GM21786 (cell line): ENCODE data around the gene FLNC.

Source experiments
- ATAC-seq: cut with Tn5 transposase; IDR thresholded peaks from one replicate; pipeline ENCODE4 v1.9.1; 2021; ENCODE audit not compliant: unreplicated experiment

FLNC gene

DNA sequence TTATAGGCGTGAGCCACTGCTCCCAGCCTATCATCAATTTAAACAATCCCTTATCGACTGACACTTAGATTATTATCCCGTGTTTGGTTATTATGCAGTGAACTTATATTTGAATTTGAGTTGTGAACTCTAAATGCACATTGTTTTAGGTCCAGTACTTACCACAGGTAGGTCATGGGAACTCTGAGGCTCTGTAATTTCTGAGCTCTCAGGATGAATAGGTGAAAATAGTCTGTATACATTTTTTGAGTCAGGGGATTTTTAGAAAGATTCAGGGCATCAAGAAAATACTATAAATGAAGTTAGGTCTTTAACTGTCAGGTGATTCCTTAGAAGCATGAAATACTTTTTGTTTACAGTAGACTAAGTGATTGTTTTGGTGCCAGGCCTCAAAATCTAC, 29.6 kb upstream of the FLNC start:
- ATAC-seq = no peak

DNA sequence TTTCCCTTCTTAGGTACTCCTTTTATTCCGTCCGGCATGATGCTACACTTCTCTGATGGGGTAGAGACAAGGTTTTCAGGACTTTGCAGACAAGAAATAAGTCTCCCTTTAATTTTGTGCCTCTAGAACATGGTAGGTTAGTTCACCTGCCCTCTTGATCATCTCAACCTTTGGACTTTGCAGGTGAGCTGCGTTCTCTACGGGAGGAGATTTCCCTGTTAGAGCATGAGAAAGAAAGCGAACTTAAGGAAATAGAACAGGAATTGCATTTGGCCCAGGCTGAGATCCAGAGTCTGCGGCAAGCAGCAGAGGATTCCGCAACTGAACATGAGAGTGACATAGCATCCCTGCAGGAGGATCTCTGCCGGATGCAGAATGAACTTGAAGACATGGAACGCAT, 29.2 kb upstream of the FLNC start:
- no peak for ATAC-seq

DNA sequence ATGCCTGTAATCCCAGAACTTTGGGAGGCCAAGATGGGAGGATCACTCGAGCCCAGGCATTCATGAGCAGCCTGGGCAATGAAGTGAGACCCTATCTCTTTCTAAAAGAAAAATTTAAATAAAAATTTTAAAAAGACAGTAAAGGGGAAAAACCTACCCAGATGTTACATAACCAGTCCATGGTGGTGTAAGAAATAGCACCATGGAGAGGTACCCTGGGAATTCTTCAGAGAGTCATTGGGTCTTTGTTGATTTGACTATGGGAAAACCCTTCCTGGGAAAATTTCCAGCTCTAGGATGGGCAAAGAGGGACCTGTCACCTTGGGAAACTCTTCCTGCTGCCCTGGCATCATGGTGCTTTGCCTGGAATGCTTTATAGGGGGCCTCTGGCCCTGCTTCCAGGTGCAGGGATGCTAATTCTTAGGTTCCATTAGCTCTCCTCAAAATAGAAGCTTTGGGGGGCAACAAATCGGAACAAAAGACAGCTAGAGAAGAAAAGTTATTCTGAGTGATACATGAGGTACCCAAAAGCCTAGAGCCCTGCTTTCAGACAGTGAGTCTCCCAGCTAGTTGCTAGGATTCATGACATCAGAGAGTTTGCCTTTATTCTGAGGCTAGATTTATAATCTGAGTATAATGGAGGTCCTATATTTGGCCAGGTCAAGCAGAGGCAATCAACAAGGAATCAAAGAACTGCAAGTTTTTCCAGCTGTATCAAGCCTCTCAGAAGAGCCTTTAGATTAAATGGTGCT, 28.4 kb upstream of the FLNC start:
- ATAC-seq = no peak

DNA sequence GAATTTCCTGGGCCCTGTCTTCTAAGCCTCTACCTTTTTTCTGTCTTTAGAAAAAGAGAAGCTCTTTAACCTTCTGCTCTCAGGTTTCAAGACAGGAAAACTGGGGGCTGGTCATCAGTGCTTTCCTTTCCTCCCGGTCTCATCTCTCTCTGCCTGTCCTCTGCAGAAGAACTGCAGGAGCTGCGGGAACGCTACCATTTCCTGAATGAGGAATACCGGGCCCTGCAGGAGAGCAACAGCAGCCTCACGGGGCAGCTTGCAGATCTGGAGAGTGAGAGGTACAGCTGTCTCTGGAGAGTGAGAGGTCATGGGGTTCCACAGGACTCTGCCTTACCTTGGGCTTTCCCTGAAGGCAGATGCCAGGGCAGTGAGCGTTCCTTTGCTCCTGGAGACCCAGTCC, 25.7 kb upstream of the FLNC start:
- no peak for ATAC-seq

DNA sequence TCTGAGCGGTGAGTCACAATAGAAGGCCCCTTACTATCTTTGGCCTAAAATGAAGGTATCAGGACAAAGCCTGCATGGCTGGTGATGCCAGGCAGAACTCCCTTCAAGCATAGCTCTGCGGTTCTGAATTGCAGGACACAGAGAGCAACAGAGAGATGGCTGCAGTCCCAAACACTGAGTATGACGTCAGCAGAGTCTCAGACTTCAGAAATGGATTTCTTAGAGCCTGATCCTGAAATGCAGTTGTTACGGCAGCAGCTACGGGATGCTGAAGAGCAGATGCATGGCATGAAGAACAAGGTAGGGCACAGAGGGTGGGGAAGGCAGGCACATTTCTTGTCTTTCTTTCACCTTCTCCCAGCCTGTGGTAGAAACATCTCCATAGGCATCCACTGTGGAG, 25.0 kb upstream of the FLNC start:
- ATAC-seq = no peak

DNA sequence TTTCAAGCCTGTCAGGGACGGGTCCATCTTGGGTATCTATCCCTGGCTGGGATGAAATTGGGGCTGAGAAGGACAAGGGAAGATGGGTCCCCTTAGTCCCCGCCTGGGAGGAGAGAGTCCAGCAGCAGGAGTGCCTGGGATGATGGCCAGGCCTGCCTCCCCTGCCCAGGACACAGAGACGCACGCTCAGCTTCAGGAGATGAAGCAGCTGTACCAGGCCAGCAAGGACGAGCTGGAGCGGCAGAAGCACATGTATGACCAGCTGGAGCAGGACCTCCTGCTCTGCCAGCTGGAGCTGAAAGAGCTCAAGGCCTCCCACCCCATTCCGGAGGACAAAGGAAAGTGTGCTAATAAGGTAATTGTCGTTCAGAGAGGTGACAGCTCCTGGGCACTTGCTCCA, 23.0 kb upstream of the FLNC start:
- no peak for ATAC-seq

DNA sequence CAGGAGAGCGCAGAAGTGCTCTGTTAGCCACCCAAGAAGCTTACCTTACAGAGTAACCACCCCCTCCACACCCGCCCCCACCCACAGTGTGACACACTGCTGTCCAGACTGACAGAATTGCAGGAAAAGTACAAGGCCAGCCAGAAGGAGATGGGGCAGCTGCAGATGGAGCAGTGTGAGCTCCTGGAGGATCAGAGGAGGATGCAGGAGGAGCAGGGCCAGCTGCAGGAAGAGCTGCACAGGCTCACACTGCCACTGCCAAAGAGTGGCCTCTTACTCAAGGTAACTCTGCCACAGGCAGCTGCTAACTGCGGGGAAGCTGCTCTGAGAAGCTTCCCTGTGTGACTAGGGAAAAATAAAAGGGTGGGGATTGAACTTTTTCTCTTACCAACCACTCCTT, 20.8 kb upstream of the FLNC start:
- ATAC-seq = no peak

DNA sequence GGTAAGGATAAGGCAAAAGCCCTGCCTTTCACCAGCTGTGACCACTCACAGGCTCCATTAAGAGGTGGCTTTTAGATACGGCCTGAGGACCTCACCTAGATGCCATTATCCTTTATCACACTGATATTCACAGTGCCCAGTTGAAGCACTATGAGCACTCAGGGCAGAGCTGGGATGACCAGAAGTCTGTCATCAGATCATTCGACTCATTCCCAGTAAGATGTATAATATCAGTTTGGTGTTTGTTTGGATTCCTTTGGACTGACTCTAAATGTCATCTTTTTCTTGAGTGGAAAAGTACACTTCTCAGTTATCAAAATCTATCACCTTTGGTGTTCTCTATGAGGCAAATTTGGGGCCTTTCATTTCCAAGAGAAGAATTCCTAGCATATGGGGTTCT, 19.7 kb upstream of the FLNC start:
- ATAC-seq = no peak

DNA sequence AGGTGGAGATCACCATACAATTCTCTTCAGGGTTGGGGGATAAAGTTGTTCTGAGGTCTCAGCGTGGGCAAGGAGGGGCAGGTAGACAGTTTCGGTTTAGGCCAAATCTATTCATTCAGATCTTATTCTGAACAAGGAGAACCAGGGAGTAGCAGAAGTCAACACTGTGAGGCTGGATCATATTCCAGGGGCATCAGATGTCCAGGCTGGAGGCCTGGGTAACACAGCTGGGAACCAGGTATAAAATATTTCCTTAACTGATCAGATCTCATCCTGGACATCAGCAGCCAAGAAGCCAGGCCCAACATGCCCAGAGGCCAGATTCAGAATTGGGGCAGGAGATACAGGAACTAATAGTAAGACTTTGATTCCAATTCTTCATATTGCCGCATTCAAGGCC, 19.2 kb upstream of the FLNC start:
- no peak for ATAC-seq

DNA sequence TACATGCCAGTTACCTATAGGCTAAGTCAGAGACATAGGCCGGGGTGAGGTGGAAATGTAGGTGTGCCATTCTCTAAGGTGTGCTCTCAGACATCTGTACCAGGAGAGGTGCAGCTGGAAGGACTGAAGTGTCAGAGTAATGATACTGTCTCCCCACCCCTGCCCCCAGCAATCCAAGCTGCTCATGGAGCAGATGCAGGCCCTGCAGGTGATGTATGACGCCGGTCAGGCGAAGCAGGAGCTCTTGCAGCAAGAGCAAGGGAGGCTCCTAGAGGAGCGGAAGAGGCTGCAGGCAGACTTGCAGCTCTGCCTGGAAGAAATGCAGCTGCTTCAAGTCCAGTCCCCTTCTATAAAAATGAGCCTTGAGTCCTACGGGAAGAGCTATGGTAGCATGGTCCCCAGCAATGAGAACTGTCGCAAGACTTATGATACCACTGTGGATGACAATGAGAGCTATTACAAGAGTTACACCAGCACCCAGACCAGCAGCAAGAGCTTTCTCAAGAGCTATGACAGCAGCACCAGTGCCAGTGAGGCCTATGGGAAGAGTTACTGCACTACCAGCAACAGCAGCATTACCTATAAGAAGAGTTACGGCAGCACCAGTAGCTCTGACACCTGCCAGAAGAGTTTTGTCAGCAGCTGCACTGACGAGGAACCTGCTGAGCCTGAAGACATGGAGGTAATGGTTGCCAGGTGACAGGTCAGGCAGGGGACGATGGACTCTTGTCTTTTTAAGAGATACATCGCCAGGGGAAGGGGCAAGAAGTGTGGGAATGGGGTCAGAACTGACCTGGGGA, 18.4 kb upstream of the FLNC start:
- ATAC-seq = no peak

DNA sequence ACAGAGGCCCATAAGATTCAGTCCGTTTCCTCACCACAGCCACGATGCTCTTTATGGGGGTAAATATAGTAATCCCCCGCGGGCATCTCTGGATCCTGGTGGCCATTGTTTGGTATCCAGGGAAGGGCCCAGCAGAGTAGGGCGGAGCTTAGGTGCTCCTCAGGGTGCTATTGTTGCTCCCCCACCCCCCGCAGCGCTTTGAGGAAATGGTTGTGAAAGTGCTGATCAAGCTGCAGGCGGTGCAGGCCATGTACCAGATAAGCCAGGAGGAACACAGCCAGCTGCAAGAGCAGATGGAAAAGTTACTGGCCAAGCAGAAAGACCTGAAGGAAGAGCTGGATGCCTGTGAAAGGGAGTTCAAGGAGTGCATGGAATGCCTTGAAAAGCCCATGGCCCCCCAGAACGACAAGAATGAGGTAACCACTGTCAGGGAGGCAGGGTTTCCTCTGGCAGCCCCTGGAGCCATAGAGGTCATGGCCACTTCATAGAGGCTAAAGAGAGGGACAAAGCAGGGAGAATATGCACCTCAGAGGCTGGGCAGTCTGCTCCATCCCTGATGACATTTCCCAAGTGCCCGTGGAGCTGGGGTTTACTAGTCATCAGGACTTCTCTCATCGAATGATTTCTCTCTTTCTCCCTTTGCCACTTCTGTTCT, 17.6 kb upstream of the FLNC start:
- no peak for ATAC-seq

DNA sequence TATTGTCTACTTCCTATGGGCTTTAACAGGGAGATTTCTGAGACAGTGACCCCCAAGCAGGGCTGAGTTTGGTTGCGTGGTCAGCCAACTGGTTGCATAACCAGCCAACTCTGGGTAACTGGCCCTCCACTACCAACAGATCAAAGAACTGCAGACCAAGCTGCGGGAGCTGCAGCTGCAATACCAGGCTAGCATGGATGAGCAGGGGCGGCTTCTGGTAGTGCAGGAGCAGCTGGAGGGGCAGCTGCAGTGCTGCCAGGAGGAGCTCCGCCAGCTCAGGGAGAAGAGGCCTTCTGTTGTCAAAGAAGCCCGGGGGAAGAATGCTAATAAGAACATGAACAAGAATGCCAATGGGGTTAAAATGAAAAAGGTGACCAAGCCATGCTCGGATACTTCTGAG, 15.7 kb upstream of the FLNC start:
- ATAC-seq = no peak

DNA sequence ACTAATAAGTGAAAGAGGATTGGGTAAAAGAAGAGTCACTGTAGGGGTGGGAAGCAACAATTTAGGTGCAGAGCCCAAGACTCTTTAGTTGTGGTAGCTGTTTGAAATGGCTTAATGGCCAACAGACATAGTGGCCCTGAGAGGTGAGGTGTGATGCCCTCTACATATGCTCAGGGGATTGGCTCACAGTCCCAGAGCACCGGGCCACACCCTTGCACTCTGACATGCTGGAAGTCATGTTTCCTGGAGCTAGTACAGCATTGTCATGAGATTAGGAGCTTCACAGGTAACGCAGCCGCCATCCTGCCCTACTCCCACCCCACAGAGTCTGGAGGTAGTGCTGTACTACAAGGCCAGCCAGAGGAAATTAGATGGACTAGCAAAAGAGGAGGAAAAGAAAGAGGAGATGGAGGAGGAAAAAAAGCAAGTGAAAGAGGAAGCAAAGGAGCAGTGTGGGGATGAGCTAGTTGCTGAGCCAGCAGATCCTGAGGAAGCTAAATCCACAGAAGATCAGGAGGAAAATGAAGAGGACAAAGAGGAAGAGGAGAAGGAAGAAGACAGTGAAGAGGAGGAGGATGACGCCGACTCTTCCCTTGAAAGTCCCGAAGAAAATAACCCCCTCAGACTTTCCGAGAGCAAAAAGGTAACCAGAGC, 14.8 kb upstream of the FLNC start:
- no peak for ATAC-seq

DNA sequence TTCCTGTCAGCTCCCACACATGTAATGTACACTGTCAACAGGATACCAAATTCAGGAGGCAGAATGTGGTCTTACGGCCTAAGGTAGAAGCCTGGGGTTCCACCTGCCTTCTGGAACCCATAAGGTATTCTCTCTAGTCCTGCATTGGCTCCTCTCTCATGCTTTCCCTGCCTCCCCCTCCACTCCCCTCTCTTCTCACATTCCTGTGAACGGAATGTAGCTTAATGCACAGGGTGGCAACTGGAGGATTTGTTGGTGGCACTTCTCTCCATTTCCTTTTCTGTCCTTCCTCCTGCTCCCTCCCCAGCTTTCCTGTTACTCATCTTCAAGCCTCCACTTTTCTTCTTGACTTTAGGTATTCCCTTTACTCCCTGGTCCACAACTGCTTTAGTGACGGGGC, 11.5 kb upstream of the FLNC start:
- no peak for ATAC-seq

DNA sequence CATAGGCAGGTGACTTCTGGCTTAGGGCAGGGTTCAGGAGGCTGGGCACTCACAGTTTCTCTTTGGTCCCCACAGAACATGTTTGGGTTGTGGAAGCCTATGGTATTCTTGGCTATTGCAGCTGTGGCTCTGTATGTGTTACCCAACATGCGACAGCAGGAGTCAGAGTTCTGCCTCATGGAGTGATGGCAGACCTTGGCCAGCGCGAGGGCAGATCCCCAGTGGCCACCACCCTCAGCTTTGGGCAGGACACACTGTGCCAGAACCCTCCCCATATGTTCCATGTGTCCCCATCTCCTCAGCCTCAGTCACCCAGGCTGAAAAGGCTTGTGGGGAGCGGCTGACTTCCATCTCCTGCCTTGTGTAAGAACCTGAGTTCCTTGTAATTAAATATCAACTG, 8.5 kb upstream of the FLNC start:
- ATAC-seq = no peak

DNA sequence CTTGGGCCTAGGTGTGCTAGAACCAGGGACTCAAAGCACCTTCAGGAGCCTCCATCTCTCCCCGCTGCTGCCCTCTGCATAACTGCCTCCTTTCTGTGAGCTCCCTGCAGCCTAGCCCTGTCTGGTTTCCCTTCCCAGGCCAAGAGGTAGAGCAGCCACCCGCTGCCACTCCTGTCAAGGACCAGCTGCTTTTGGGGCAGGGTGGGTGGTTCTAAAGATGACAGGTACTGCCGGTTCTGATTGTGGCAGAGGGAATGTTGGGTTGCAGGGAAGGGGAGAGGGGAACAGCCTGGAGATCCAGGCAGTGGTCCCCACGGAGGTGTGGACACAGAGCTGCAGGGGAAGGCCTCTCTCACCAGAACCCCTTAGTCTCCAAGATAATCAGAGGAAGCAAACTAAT, 3.7 kb upstream of the FLNC start:
- no peak for ATAC-seq

DNA sequence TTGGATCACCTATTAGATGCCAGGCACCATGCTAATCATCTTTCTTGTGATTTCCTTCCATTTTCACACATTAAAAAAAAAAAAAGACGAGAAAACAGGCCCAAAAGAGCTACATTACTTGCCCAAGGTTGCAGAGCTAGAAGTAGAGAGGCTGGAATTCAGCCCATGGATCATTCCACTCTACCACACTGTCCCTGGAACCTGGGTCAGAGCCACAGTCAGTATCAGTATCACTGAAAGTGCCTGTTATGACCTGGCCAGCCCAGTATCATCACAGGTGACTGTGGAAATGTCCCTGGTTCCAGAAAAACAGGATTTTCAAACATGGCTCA, 3.3 kb upstream of the FLNC start:
- no peak for ATAC-seq

DNA sequence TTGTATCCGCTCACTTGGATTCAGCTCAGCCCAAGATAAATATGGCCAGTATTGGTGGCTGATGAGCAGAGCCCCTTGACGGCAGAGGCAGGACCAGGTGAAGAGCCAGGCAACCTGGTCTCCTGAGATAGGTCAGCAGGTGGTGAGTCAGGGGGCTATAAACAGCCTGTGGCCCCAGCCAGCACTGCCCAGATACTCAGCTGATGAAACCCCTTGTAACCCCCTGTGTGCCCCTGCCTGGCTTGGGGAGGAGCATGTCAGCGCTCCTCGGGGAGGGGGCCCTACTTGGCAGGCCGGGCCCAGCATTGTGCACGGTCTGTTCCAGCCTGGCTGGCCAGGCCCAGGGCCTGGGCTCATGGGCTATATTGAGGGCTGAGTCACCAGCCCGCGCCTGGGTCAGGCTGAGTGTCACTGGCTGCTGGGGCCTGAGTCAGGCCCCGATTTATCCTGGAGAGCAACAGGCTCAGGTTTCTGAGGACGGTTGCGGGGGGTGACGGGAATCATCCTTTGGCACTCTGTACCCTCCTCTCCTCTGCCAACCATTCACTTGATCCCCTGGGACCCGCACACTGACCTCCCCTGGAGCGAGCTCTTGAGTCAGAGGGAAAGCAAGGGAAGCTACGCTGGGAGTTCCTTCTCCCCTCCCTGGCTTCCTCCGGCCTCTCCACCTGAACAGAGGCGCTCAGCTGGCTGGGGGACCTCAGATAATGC, 2.8 kb upstream of the FLNC start:
- no peak for ATAC-seq

DNA sequence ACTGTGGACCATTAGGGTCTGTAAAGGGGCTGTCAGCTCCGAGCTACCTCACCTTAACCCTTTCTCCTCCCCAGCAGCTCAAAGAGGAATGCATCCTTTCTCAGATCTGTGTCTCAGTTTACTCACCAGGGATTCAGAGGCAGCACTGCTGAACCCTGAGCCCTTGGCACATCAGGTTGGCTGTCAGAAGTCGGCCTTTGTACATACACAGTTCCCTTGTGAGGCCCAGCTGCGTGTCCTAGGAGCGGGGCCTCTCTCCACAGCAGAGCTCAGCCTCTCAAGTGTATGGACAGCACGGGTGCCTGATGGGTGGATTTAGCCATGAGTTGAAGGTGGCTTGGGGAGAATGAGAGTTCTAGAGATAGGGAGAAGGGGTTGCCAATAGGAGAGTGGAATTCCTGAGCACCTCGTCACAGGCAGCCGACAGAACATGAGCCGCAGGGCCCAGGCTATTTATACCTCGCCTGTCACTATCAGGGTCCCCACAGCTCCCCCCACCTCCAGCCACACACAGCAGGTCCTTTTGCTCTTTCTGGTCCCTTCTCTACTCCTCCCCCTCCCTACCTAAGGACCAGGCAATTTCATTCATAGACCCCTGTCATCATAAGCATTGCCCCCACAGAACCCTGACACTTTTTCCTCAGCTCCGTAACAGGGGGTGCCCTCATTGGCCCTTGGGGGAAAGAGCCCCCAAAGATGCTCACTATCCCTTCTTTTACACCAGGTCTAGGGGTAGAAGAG, 2.1 kb upstream of the FLNC start:
- ATAC-seq = no peak

DNA sequence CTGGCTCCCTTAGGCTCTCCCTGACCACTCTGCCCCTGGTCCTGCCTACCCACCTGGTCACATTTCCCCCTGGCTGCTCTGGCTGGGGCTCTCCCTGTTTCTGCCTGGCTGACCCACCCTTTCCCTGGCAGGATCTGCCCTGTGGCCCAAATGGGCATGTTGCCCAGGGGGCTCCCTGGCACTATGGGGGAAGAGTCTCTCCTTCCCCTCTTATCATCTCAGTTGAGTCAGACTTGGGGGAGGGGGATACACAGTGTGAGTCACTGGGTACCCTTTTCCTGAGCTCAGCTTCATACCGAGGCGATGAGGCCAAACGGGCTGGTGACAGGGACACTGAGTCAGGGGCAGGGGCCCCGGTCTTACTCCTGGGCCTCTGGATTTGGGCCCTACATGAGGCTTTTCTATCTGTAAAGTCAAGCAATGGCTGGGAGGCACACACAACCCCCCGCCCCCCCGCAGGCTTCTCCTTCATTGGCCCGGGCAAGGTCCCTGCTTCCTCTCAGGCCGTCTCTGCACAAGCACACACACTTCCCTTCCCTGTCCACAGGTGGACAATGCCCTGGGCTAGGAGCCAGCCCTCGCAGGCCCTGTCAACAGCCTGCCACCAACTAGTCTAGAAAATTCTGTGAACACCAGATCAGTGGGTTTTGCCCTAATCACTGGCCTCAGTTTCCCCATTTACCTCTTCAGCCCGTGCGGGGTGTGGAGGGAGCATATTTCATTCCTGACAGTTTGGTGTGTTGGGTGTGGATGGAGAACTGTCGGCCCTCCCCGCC, 627 bp upstream of the FLNC start:
- ATAC-seq = no peak
